Measurements from ENCODE around the gene WWC1.
A peak's percentile ranks its signal among the peaks of the same experiment; 100 is the strongest.
"Not testable (repeated sequence)": the region's sequence is repeated elsewhere in the genome, so short reads cannot be mapped to it uniquely, and the experiment has no call there.

WWC1 gene

DNA sequence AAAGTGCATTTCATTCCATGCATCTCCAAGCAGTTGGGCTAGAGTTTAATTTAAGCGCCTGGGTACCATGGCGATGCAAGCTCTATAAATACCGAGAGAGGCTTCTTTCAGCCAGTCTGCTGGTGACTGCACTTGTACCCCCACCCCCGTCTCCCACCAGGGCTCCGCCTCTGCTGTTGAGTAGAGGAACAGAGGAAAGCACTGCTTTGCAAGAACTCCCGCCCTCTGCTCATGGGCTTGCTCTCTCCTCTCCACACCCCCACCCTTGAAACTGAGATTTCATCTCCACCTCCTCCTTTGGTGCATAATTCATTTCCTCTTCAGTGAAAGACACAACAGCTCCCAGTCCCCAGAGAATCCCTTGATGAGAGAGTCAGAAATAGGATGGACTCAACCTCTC is 5.1 kb upstream of the WWC1 start:
- DNase-seq (ENCODE audit: low read depth): peak; percentile 35
- no peak overlapping the region for H3K4me3 ChIP-seq (ENCODE audit: low read depth, low read length)
- TF ChIP-seq, protein P1, sequence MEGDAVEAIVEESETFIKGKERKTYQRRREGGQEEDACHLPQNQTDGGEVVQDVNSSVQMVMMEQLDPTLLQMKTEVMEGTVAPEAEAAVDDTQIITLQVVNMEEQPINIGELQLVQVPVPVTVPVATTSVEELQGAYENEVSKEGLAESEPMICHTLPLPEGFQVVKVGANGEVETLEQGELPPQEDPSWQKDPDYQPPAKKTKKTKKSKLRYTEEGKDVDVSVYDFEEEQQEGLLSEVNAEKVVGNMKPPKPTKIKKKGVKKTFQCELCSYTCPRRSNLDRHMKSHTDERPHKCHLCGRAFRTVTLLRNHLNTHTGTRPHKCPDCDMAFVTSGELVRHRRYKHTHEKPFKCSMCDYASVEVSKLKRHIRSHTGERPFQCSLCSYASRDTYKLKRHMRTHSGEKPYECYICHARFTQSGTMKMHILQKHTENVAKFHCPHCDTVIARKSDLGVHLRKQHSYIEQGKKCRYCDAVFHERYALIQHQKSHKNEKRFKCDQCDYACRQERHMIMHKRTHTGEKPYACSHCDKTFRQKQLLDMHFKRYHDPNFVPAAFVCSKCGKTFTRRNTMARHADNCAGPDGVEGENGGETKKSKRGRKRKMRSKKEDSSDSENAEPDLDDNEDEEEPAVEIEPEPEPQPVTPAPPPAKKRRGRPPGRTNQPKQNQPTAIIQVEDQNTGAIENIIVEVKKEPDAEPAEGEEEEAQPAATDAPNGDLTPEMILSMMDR (IDR thresholded peaks at IDR 0.05; ENCODE audit: low read depth, low read length, missing control alignments): no peak

DNA sequence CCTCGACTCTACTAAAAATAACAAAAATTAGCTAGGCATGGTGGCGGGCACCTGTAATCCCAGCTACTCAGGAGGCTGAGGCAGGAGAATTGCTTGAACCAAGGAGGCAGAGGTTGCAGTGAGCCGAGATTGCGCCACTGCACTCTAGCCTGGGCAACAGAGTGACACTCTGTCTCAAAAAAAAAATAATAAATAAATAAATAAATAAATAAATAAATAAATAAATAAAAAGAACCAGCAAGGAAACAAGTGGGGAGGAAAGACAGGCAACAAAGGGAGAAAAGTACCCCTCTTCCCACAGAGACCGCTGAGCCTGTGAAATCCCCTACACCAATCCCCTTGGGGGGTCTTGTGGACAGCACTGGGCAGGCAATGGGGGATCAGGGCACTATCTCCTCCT is 4.6 kb upstream of the WWC1 start:
- not testable (repeated sequence) for DNase-seq (ENCODE audit: low read depth); H3K4me3 ChIP-seq (ENCODE audit: low read depth, low read length)

DNA sequence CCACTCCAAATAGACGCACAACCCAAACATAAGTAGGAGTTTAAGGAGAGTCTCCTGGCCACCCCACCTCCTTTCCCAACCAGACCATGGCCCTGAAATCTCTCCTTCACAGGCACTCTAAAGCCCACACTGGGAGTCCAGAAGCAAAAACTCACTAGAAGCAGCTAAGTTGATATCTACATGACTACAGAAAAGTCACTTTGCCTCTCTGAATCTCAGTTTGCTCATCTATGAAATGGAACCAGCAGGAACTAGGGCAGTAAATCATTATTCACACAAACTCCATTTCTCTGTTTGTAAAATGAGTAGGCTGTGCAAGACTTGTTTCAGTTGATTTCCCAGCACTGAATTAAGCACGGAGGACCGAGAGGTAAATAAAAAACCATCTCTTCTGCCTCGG is 4.1 kb upstream of the WWC1 start:
- no peak for DNase-seq (ENCODE audit: low read depth)
- no peak overlapping the region for H3K4me3 ChIP-seq (ENCODE audit: low read depth, low read length)
- TF ChIP-seq, protein P1 (IDR thresholded peaks at IDR 0.05; ENCODE audit: low read depth, low read length, missing control alignments): no peak

DNA sequence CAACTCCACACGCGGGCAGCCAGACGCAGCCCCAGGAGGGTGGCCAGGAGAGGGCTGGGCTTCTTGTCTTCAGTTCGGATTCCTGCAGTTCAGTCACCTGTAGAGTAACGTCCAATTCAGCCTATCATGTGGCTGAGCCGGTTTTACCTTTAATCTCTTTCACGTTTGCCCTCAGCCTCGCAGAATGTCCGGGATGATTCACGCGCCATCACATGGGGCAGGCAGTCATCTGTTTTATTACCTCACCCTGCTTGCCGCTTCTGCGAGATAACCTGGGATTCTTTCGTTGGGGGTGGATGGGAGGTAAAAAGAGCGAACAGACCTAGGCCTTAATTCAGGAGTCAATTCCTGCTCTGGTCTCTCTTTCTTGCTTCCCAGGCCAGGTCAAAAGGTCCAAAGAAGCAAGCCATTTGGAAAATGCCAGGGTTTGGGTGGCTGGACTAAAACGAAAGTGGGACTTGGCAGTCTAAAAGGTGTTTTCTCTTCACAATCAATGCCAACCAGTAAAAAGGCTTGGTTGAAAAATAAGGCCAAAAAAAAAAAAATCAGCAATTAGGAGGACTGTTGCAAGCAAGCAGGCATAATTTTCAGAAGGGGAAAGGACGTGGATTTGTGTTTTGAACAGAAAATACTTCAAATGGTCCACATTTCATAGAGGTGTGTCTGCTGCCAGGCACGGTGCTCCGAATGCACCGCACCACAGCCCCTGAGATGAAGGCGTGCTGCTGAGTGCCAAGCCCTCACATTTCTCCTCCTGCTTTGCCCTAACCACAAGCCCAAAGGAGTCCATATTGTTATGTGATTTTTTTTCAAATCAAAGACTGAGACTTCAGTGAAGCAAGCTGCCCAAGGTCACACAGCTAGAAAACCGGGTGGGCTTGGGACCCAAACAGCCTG is 2.8 kb upstream of the WWC1 start:
- no peak overlapping the region for H3K4me3 ChIP-seq (ENCODE audit: low read depth, low read length)
- no peak for DNase-seq (ENCODE audit: low read depth)
- TF ChIP-seq, protein P1 (IDR thresholded peaks at IDR 0.05; ENCODE audit: low read depth, low read length, missing control alignments): no peak

DNA sequence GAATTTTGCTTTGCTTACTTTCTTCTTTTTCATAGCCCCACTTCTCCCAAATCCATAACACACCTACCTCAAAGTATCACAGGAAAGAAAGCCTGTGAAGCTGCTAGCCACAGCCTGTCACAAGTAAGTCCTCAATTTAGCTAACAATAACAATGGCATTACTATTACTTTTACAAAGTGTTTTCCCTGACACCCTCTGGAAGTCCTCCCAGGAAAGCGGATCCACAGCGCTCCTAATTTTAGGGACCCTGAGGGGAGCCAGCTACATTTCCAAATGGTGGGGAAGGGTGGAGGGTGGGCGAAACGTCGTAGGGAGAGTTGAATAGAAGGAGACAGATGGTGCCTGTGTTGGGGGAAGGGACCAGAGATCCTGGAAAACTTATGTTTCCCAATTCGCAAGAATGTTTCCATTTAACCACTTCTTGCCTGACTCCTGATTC is 523 bp upstream of the WWC1 start:
- DNase-seq (ENCODE audit: low read depth): no peak
- H3K4me3 ChIP-seq (ENCODE audit: low read depth, low read length): peak overlapping the region; percentile 58
- TF ChIP-seq, protein P1 (IDR thresholded peaks at IDR 0.05; ENCODE audit: low read depth, low read length, missing control alignments): no peak

DNA sequence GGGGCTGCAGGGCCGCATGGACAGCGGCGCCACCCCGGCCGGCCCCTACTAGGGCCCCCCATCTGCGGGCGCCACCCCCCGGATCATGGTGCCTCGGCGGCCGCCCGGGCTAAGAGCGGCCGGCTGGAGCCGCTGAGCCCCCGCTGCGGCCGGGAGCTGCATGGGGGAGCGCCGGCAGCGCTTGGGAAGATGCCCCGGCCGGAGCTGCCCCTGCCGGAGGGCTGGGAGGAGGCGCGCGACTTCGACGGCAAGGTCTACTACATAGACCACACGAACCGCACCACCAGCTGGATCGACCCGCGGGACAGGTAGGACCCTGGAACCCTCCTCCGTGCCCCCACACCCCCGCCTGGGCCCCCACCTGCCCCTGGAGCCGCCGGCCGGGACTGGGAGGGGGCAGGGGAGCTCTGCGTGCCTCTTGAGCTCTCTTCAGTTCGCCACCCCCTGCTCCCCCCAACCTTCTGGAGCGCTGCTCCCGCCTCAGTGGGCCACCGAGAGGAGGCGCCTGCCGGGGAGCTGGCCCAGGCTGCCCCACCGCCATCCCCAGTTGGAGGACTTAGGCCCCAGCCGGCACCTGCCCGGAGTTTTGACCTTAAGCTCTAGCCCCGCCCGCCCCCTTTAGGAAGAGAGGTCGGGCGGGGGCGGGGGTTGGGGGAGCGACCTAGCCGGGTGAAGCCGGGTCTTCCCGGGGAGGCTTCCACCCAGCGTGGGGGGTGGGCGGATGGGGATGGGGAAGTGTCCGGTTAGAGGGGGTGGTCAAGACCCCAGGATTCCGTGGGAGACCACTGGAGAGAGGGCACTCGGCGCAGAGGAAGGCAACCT is 730 bp downstream of the WWC1 start:
- no peak for DNase-seq (ENCODE audit: low read depth)
- TF ChIP-seq, protein P1 (IDR thresholded peaks at IDR 0.05; ENCODE audit: low read depth, low read length, missing control alignments): no peak
- H3K4me3 ChIP-seq (ENCODE audit: low read depth, low read length): peak overlapping the region; percentile 58

Measured in GM12864 (cell line).